Right lobe of liver (tissue), 4 donors: Measurements from ENCODE around the gene NCR2.

Experiments
- POLR2A ChIP-seq: fragments of 450-650 bp; IDR thresholded peaks from one replicate; pipeline ENCODE4 v1.6.1; 2017; ENCODE audit warnings: antibody characterized with exemption, mild to moderate bottlenecking
- TF ChIP-seq, protein P1 (sequence below), 4 donors: fragments of 200-600 bp in 3 of 4; fragments of 450-650 bp in 1 of 4; IDR thresholded peaks; one replicate each; pipeline versions ENCODE4 v1.5.1 to v1.8.0; 2016 to 2022; ENCODE audit warnings: antibody characterized with exemption in 4 of 4, mild to moderate bottlenecking in 2 of 4
- donor health status: DM: no; HTN: no; CAD: no.
- donor health status: DM: no; HTN: no; CAD: no.
- donor health status: DM: no; HTN: yes; CAD: no.

- TF ChIP-seq, protein P1, sequence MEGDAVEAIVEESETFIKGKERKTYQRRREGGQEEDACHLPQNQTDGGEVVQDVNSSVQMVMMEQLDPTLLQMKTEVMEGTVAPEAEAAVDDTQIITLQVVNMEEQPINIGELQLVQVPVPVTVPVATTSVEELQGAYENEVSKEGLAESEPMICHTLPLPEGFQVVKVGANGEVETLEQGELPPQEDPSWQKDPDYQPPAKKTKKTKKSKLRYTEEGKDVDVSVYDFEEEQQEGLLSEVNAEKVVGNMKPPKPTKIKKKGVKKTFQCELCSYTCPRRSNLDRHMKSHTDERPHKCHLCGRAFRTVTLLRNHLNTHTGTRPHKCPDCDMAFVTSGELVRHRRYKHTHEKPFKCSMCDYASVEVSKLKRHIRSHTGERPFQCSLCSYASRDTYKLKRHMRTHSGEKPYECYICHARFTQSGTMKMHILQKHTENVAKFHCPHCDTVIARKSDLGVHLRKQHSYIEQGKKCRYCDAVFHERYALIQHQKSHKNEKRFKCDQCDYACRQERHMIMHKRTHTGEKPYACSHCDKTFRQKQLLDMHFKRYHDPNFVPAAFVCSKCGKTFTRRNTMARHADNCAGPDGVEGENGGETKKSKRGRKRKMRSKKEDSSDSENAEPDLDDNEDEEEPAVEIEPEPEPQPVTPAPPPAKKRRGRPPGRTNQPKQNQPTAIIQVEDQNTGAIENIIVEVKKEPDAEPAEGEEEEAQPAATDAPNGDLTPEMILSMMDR (IDR thresholded peaks at IDR 0.05), result no peak
- TF ChIP-seq POLR2A, result no peak
Observed at GRCh38 chr6:41373919-41374617, 38.7 kb downstream of the NCR2 start.
